ENCODE results near the gene STX18. TPM values are rescaled to one million over a fixed set of nuclear protein-coding genes. Genes with fewer than 3 reads are reported as not detected.

STX18 gene
- total and polyA plus RNA-seq, 2 of the 13 experiments (the other 11 are each of a cell fraction or from before 2014, with no cell fraction given) = 23.9 to 37.1 TPM

GRCh38 chr4:4486969-4487368 is 54.9 kb downstream of the STX18 start (continued):
- TF ChIP-seq, protein P1, sequence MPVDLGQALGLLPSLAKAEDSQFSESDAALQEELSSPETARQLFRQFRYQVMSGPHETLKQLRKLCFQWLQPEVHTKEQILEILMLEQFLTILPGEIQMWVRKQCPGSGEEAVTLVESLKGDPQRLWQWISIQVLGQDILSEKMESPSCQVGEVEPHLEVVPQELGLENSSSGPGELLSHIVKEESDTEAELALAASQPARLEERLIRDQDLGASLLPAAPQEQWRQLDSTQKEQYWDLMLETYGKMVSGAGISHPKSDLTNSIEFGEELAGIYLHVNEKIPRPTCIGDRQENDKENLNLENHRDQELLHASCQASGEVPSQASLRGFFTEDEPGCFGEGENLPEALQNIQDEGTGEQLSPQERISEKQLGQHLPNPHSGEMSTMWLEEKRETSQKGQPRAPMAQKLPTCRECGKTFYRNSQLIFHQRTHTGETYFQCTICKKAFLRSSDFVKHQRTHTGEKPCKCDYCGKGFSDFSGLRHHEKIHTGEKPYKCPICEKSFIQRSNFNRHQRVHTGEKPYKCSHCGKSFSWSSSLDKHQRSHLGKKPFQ (CRISPR knock-in tag; IDR thresholded peaks at IDR 0.05; ENCODE audit: insufficient replicate concordance) = no peak
- TF ChIP-seq, protein P2, sequence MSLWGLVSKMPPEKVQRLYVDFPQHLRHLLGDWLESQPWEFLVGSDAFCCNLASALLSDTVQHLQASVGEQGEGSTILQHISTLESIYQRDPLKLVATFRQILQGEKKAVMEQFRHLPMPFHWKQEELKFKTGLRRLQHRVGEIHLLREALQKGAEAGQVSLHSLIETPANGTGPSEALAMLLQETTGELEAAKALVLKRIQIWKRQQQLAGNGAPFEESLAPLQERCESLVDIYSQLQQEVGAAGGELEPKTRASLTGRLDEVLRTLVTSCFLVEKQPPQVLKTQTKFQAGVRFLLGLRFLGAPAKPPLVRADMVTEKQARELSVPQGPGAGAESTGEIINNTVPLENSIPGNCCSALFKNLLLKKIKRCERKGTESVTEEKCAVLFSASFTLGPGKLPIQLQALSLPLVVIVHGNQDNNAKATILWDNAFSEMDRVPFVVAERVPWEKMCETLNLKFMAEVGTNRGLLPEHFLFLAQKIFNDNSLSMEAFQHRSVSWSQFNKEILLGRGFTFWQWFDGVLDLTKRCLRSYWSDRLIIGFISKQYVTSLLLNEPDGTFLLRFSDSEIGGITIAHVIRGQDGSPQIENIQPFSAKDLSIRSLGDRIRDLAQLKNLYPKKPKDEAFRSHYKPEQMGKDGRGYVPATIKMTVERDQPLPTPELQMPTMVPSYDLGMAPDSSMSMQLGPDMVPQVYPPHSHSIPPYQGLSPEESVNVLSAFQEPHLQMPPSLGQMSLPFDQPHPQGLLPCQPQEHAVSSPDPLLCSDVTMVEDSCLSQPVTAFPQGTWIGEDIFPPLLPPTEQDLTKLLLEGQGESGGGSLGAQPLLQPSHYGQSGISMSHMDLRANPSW (CRISPR knock-in tag; IDR thresholded peaks at IDR 0.05; ENCODE audit: borderline replicate concordance) = no peak
- TF ChIP-seq NFATC3 (CRISPR knock-in tag; IDR thresholded peaks at IDR 0.05) (no peak), ZNF235 (CRISPR knock-in tag; IDR thresholded peaks at IDR 0.05; ENCODE audit: borderline replicate concordance) (no peak), RFX5 (IDR thresholded peaks at IDR 0.05; ENCODE audit: low read depth, low read length) (no peak), NFIB (CRISPR knock-in tag; IDR thresholded peaks at IDR 0.05; ENCODE audit: borderline replicate concordance) (no peak), NONO (IDR thresholded peaks at IDR 0.05) (no peak), NONO (CRISPR knock-in tag; conservative IDR thresholded peaks at IDR 0.05) (0 out of 2 replicates have a peak, but pooled peaks have one; percentile 31), SYNCRIP (IDR thresholded peaks at IDR 0.05; ENCODE audit: insufficient read depth, low read depth, low read length) (no peak), ZNF44 (CRISPR knock-in tag; IDR thresholded peaks at IDR 0.05) (no peak), NR2F2 (IDR thresholded peaks at IDR 0.05; ENCODE audit: borderline replicate concordance, low read depth) (no peak), PTBP1 (IDR thresholded peaks at IDR 0.05; ENCODE audit: low read depth, low read length, poor library complexity, severe bottlenecking) (no peak), ZNF33B (CRISPR knock-in tag; IDR thresholded peaks at IDR 0.05) (no peak), SIX1 (CRISPR knock-in tag; IDR thresholded peaks at IDR 0.05; ENCODE audit: borderline replicate concordance) (no peak), ZBTB46 (CRISPR knock-in tag; IDR thresholded peaks at IDR 0.05; ENCODE audit: borderline replicate concordance) (no peak), KLF9 (CRISPR knock-in tag; IDR thresholded peaks at IDR 0.05; ENCODE audit: low read depth) (no peak), ZNF180 (CRISPR knock-in tag; IDR thresholded peaks at IDR 0.05; ENCODE audit: borderline replicate concordance, low read depth) (no peak), MBNL3 (CRISPR knock-in tag; conservative IDR thresholded peaks at IDR 0.05) (no peak), ZNF720 (CRISPR knock-in tag; IDR thresholded peaks at IDR 0.05) (no peak), ZNF503 (CRISPR knock-in tag; IDR thresholded peaks at IDR 0.05) (no peak)
- TF ChIP-seq, protein P3, sequence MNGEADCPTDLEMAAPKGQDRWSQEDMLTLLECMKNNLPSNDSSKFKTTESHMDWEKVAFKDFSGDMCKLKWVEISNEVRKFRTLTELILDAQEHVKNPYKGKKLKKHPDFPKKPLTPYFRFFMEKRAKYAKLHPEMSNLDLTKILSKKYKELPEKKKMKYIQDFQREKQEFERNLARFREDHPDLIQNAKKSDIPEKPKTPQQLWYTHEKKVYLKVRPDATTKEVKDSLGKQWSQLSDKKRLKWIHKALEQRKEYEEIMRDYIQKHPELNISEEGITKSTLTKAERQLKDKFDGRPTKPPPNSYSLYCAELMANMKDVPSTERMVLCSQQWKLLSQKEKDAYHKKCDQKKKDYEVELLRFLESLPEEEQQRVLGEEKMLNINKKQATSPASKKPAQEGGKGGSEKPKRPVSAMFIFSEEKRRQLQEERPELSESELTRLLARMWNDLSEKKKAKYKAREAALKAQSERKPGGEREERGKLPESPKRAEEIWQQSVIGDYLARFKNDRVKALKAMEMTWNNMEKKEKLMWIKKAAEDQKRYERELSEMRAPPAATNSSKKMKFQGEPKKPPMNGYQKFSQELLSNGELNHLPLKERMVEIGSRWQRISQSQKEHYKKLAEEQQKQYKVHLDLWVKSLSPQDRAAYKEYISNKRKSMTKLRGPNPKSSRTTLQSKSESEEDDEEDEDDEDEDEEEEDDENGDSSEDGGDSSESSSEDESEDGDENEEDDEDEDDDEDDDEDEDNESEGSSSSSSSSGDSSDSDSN (CRISPR knock-in tag; IDR thresholded peaks at IDR 0.05) = no peak

Data from HepG2 (cell line).